ELR (cell line): ENCODE data around the gene ZNF564.
"Not testable (repeated sequence)": the region's sequence is repeated elsewhere in the genome, so short reads cannot be mapped to it uniquely, and the experiment has no call there.

Experiments used
- DNase-seq: peaks from one replicate; pipeline ENCODE4 v3.0.0-alpha.2; 2015; ENCODE audit warnings: low read depth

ZNF564 gene

DNA sequence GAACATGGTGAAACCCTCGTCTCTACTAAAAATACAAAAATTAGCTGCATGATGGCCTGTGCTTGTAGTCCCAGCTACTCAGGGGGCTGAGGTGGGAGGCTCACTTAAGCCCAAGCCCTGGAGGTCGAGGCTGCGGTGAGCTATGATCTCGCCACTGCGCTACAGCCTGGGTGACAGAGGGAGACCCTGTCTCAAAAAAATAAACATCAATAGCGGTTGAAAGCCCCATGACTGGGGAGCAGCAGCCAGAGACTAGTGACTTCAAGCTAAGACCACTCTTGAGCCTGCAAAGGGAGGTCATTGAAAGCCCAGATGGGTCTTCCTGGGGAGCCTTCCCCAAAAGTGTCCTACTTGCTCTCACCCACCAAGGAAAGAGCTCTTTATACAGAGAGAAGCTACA, 54.8 kb downstream of the ZNF564 start:
- DNase-seq = no peak

- DNase-seq = peak; percentile 80
Observed at GRCh38 chr19:12495002-12495802, 56.1 kb downstream of the ZNF564 start.

GRCh38 chr19:12494260-12494860, 56.9 kb downstream of the ZNF564 start:
- no peak for DNase-seq

DNA sequence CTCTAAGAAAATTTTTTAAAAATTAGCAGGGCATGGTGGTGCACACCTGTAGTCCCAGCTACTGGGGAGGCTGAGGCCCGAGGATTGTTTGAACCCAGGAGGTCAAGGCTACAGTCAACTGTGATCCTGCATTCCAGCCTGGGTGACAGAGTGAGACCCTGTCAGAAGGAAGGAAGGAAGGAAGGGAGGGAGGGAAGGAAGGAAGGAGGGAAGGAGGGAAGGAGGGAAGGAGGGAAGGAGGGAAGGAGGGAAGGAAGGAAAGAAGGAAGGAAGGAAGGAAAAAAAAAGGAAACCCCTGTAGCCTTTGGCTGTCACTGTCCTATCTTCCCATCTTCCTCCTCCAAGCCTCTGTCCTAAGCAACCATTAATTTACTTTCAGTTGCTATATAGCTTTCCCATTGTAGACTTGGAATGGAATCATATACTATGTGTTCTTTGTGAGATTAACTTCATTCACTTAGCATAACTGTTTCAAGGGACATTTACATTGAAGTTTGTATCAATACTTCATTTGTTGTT, 65.0 kb downstream of the ZNF564 start:
- not testable (repeated sequence) for DNase-seq

DNA sequence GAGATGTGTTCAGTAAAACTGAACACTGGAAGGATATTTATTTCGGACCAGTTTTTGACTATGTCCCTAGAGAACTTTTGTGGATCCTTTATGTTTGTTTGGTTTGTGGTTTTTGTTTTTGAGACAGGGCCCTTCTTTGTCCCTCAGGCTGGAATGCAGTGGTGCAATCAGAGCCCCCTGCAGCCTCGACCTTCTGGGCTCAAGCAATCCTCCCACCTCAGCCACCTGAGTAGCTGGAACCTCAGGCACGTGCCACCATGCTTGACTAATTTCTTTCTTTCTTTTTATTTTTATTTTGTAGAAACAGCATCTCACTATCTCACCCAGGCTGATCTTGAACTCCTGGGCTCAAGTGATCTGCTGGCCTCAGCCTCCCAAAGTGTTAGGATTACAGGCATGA, 65.7 kb downstream of the ZNF564 start:
- no peak for DNase-seq

GRCh38 chr19:12485052-12485416, 66.2 kb downstream of the ZNF564 start:
- no peak for DNase-seq

DNA sequence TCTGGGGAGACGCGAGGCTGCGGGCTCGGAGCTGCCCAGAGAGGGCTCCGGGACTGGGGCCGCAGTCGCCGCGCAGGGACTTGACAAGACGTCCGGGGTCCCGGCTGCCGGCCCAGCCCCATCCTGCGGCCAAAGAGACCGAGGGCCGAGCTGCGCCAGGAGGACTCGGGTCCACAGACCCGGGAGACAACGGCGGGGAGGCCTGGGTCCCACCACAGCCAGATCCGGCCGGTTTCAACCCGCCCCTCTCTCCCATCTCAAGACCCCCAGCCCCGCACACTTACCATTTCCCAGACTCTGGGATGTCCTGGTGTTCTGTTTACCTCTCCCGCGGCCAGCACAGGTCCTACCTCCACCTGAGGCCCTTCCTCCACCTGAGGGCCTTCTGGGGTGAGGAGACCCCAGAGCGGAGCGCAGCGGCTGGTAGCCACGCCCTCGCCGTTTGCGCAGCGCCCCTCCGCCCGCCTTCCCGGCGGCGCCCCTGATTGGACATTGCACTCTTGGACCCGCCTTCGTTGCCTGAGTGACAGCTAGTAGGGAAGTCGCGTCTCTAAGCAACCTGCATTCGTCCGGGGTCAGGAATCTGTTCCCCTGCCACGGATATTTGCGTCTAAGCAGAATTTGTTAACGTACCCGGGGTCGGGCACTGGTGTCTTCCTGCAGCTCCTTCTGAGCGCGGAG, 66.8 kb downstream of the ZNF564 start, which contains the start of gene ZNF709:
Gene ZNF709, minus strand, starts transcription at position 446 of the 681 bp plus-strand sequence. Its CDS starts 159 bp downstream, at position 287.
- DNase-seq = peak; percentile 86

GRCh38 chr19:12484011-12484370, 67.3 kb downstream of the ZNF564 start:
- no peak for DNase-seq

GRCh38 chr19:12482509-12482886, 68.8 kb downstream of the ZNF564 start:
- no peak for DNase-seq

DNA sequence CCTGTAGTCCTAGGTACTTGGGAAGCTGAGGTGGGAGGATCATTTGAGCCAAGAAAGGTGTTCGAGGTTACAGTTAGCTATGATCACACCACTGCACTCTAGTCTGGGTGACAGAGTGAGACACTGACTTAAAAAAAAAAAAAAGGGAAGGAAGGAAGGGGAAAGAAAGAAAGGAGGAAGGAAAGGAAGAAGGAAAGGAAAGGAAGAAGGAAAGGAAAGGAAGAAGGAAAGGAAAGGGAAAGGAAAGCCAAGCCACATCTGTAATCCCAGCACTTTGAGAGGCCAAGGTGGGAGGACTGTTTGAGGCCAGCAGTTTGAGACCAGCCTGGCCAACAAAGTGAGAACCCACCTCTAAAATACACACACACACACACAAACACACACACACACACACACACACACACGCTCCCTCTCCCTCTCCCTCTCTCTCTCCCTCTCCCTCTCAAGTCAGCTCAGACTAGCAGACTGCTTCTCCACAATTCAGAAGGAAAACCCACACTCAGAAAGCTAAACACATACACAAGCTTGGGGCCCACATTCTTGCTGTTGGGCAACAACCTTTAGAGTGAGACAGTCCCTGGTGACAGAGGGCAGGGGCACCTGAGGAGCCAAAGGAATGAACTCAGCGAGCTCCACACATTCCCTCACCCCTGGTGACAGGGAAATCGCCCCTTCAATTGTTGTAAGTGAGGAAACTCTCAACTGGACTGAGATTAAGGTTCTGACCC, 69.3 kb downstream of the ZNF564 start:
- DNase-seq = no peak

- no peak for DNase-seq
Observed at GRCh38 chr19:12478234-12478941, 72.9 kb downstream of the ZNF564 start.
